NT2/D1 (cell line): ENCODE measurements around the gene RAB8B.

ENCODE experiments used
- SUZ12 ChIP-seq: IDR thresholded peaks from 2 replicates; pipeline ENCODE4 v1.6.1; 2011; ENCODE audit not compliant: insufficient read length, insufficient read depth; ENCODE audit errors: extremely low read depth
- YY1 ChIP-seq: IDR thresholded peaks from 2 replicates; pipeline ENCODE4 v1.6.1; 2011; ENCODE audit not compliant: insufficient read length, insufficient read depth
- ZNF274 ChIP-seq: IDR thresholded peaks from 2 replicates; pipeline ENCODE4 v1.6.1; 2011; ENCODE audit warnings: mild to moderate bottlenecking, low read depth, low read length

DNA sequence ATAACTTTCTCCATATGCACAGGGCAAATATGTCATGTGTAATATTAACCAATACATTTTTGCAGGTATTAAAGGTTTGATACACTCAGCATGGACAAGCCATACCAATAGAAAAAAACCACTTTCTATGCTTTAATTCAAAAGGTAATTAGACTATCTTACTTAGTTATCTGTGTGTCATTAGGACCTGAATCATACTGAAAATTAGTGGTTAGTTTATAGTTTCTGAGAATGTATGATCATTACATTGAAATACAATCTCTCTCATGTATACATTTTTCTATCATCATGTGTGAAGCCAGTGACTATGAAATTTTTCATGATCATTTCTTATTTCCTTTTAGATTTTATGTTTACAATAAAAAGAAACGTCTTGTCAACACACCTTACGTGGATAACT is 48.5 kb upstream of the RAB8B start:
- TF ChIP-seq ZNF274 (no peak), YY1 (no peak), SUZ12 (no peak)
